H9 (cell line): ENCODE results near the gene KCNG2. TPM values are rescaled to one million over a fixed set of nuclear protein-coding genes. Genes with fewer than 3 reads are reported as not detected.

Source experiments
- DNase-seq: peaks from one replicate; pipeline ENCODE4 v3.0.0-alpha.2; 2017
- H2AFZ ChIP-seq: one replicate; pipeline ENCODE4 v1.6.1; 2013; ENCODE audit warnings: mild to moderate bottlenecking, low read length, control low read depth, moderate library complexity
- H2AK5ac ChIP-seq: 2 replicates; pipeline ENCODE4 v1.6.1; 2013; ENCODE audit warnings: low read length, control low read depth, mixed read lengths; ENCODE audit not compliant: insufficient read length
- H2BK120ac ChIP-seq: one replicate; pipeline ENCODE4 v1.6.1; 2013; ENCODE audit warnings: low read depth, mild to moderate bottlenecking, low read length, control low read depth, inconsistent platforms; ENCODE audit not compliant: poor library complexity, severe bottlenecking
- H2BK12ac ChIP-seq: 2 replicates; pipeline ENCODE4 v1.6.1; 2013; ENCODE audit warnings: low read length, control low read depth, mixed read lengths, low read depth; ENCODE audit not compliant: insufficient read length
- H2BK15ac ChIP-seq: 2 replicates; pipeline ENCODE4 v1.6.1; 2013; ENCODE audit warnings: low read depth, low read length, control low read depth
- H2BK20ac ChIP-seq: one replicate; pipeline ENCODE4 v1.6.1; 2013; ENCODE audit warnings: low read depth, mild to moderate bottlenecking, low read length, control low read depth, inconsistent platforms; ENCODE audit not compliant: poor library complexity, severe bottlenecking
- H2BK5ac ChIP-seq: 2 replicates; pipeline ENCODE4 v1.6.1; 2013; ENCODE audit warnings: low read length, control low read depth, mixed read lengths; ENCODE audit not compliant: insufficient read length
- H3K14ac ChIP-seq: 2 replicates; pipeline ENCODE4 v1.6.1; 2013; ENCODE audit warnings: low read length, control low read depth; ENCODE audit not compliant: insufficient read depth
- H3K18ac ChIP-seq: 2 replicates; pipeline ENCODE4 v1.6.1; 2013; ENCODE audit warnings: low read depth, mild to moderate bottlenecking, mixed read lengths, low read length, control low read depth; ENCODE audit not compliant: insufficient read length
- H3K23ac ChIP-seq: 2 replicates; pipeline ENCODE4 v1.6.1; 2013; ENCODE audit warnings: low read length, control low read depth, mixed read lengths, low read depth; ENCODE audit not compliant: insufficient read length
- H3K23me2 ChIP-seq: 2 replicates; pipeline ENCODE4 v1.6.1; 2013; ENCODE audit warnings: low read depth, mild to moderate bottlenecking, mixed read lengths, low read length, control low read depth; ENCODE audit not compliant: insufficient read length, poor library complexity, severe bottlenecking
- H3K27ac ChIP-seq: 2 replicates; pipeline ENCODE4 v1.5.1; 2013; ENCODE audit warnings: low read length, control low read depth, mixed read lengths, low read depth; ENCODE audit not compliant: insufficient read length
- H3K27me3 ChIP-seq: 2 replicates; pipeline ENCODE4 v1.6.1; 2013; ENCODE audit warnings: low read length, control low read depth, inconsistent platforms; ENCODE audit not compliant: insufficient read depth
- H3K4ac ChIP-seq: 2 replicates; pipeline ENCODE4 v1.6.1; 2013; ENCODE audit warnings: low read depth, mild to moderate bottlenecking, control low read depth, inconsistent platforms, low read length, moderate library complexity
- H3K4me1 ChIP-seq: 2 replicates; pipeline ENCODE4 v1.6.1; 2013; ENCODE audit warnings: low read length, control low read depth, inconsistent platforms; ENCODE audit not compliant: insufficient read depth
- H3K4me2 ChIP-seq: 2 replicates; pipeline ENCODE4 v1.6.1; 2013; ENCODE audit warnings: low read length, control low read depth, mixed read lengths; ENCODE audit not compliant: insufficient read length, insufficient read depth
- H3K56ac ChIP-seq: 2 replicates; pipeline ENCODE4 v1.6.1; 2013; ENCODE audit warnings: low read depth, mild to moderate bottlenecking, mixed read lengths, low read length, control low read depth; ENCODE audit not compliant: insufficient read length
- H3K79me1 ChIP-seq: 2 replicates; pipeline ENCODE4 v1.6.1; 2013; ENCODE audit warnings: low read depth, mild to moderate bottlenecking, moderate library complexity, low read length, control low read depth, inconsistent platforms; ENCODE audit not compliant: insufficient read depth, poor library complexity, severe bottlenecking
- H3K79me2 ChIP-seq: 2 replicates; pipeline ENCODE4 v1.6.1; 2013; ENCODE audit warnings: low read length, control low read depth, inconsistent platforms; ENCODE audit not compliant: insufficient read depth
- H3K9ac ChIP-seq: 2 replicates; pipeline ENCODE4 v1.6.1; 2013; ENCODE audit warnings: low read length, control low read depth, mixed read lengths; ENCODE audit not compliant: insufficient read length; ENCODE audit errors: extremely low read depth
- H3K9me3 ChIP-seq: one replicate; pipeline ENCODE4 v1.6.1; 2013; ENCODE audit warnings: low read depth, low read length, inconsistent platforms; ENCODE audit not compliant: control insufficient read depth
- H3T11ph ChIP-seq: one replicate; pipeline ENCODE4 v1.6.1; 2013; ENCODE audit warnings: mild to moderate bottlenecking, low read length, control low read depth, inconsistent platforms
- H4K20me1 ChIP-seq: one replicate; pipeline ENCODE4 v1.6.1; 2013; ENCODE audit not compliant: control insufficient read depth, insufficient read length, insufficient read depth
- H4K5ac ChIP-seq: 2 replicates; pipeline ENCODE4 v1.6.1; 2013; ENCODE audit warnings: low read depth, mild to moderate bottlenecking, mixed read lengths, low read length, control low read depth; ENCODE audit not compliant: insufficient read length
- H4K8ac ChIP-seq: replicated peaks from 2 replicates; pipeline ENCODE4 v1.6.1; 2013; ENCODE audit warnings: low read length, control low read depth, mixed read lengths, low read depth; ENCODE audit not compliant: insufficient read length
- H4K91ac ChIP-seq: 2 replicates; pipeline ENCODE4 v1.6.1; 2013; ENCODE audit warnings: low read depth, mild to moderate bottlenecking, moderate library complexity, mixed read lengths, low read length, control low read depth; ENCODE audit not compliant: insufficient read length
- H3K27ac Mint-ChIP-seq, 3 experiments: 2 replicates in 2 of 3; 3 replicates in 1 of 3; pipeline ENCODE4 v1.8.0; 2020 to 2021; ENCODE audit warnings: mixed read lengths in 3 of 3, mild to moderate bottlenecking in 1 of 3, moderate library complexity in 1 of 3
- H3K27me3 Mint-ChIP-seq: 2 replicates; pipeline ENCODE4 v1.8.0; 2021; ENCODE audit warnings: low read depth, mild to moderate bottlenecking, moderate library complexity, mixed read lengths
- H3K36me3 Mint-ChIP-seq, 3 experiments: 2 replicates in 2 of 3; 3 replicates in 1 of 3; pipeline ENCODE4 v1.8.0; 2020 to 2021; ENCODE audit warnings: low read depth in 3 of 3, mixed read lengths in 3 of 3; ENCODE audit not compliant: insufficient read depth in 1 of 3
- H3K4me1 Mint-ChIP-seq, 2 experiments: 2 replicates each; pipeline ENCODE4 v1.8.0; 2020; ENCODE audit warnings: mixed read lengths in 2 of 2
- H3K4me3 Mint-ChIP-seq, 2 experiments: 2 replicates in 1 of 2; 3 replicates in 1 of 2; pipeline ENCODE4 v1.8.0; 2020 to 2021; ENCODE audit warnings: mild to moderate bottlenecking in 2 of 2, mixed read lengths in 2 of 2, moderate library complexity in 1 of 2
- H3K9me3 Mint-ChIP-seq, 2 experiments: 2 replicates in 1 of 2; 3 replicates in 1 of 2; pipeline ENCODE4 v1.8.0; 2020; ENCODE audit warnings: mild to moderate bottlenecking in 2 of 2, mixed read lengths in 2 of 2, moderate library complexity in 1 of 2
- WGBS: extraction: QIAGEN DNeasy Blood & Tissue Kit; methylation state at CpG from one replicate; pipeline ENCODE4 v1.1.7; 2013; ENCODE audit warnings: missing lambda C conversion rate, low lambda C conversion rate, mixed read lengths; ENCODE audit not compliant: insufficient read length; ENCODE audit errors: extremely low coverage; 5-methylcytosine and 5-hydroxymethylcytosine counted together
- total RNA-seq: library from RNA; stranded (reverse); gene quantifications from 2 replicates; pipeline ENCODE4 v1.2.1, GENCODE V29; 2021
- TF ChIP-seq, protein P1 (sequence below): fragments of 200-600 bp; sonication (generic); conservative IDR thresholded peaks from 3 replicates; pipeline ENCODE4 v1.8.0; 2021; ENCODE audit warnings: antibody characterized with exemption, mild to moderate bottlenecking

The KCNG2 gene
- total RNA-seq, 1 experiment from 2014 or later = 0.15 TPM

GRCh38 chr18:79801641-79802040, 3.9 kb downstream of the KCNG2 start:
- peaks cover 45% of the 10 kb centered on the region for H3K27me3 Mint-ChIP-seq
- no peak overlapping the region for H3K4me2 ChIP-seq
- no peak overlapping the region for H3K23ac ChIP-seq
- no peak overlapping the region for H3T11ph ChIP-seq
- no peak overlapping the region for H4K8ac ChIP-seq
- no peak overlapping the region for H2BK120ac ChIP-seq
- no peak overlapping the region for H2BK20ac ChIP-seq
- H3K4ac ChIP-seq = no peak overlapping the region
- no peak overlapping the region for H4K91ac ChIP-seq
- H2AFZ ChIP-seq = no peak overlapping the region
- H3K4me3 Mint-ChIP-seq = no peak overlapping the region
- no peak overlapping the region for H3K27ac ChIP-seq
- DNase-seq = no peak
- H2AK5ac ChIP-seq = no peak overlapping the region
- H2BK5ac ChIP-seq = no peak overlapping the region
- no peak overlapping the region for H2BK15ac ChIP-seq
- no peaks in the 10 kb centered on the region for H3K79me2 ChIP-seq
- peaks cover 3% of the 10 kb centered on the region for H3K23me2 ChIP-seq
- H4K5ac ChIP-seq = no peak overlapping the region
- H3K14ac ChIP-seq = no peak overlapping the region
- no peak overlapping the region for H3K9ac ChIP-seq
- H3K36me3 Mint-ChIP-seq = no peaks in the 10 kb centered on the region
- H3K9me3 ChIP-seq = no peaks in the 10 kb centered on the region
- H3K18ac ChIP-seq = no peak overlapping the region
- H2BK12ac ChIP-seq = no peak overlapping the region
- no peaks in the 10 kb centered on the region for H3K79me1 ChIP-seq
- TF ChIP-seq, protein P1, sequence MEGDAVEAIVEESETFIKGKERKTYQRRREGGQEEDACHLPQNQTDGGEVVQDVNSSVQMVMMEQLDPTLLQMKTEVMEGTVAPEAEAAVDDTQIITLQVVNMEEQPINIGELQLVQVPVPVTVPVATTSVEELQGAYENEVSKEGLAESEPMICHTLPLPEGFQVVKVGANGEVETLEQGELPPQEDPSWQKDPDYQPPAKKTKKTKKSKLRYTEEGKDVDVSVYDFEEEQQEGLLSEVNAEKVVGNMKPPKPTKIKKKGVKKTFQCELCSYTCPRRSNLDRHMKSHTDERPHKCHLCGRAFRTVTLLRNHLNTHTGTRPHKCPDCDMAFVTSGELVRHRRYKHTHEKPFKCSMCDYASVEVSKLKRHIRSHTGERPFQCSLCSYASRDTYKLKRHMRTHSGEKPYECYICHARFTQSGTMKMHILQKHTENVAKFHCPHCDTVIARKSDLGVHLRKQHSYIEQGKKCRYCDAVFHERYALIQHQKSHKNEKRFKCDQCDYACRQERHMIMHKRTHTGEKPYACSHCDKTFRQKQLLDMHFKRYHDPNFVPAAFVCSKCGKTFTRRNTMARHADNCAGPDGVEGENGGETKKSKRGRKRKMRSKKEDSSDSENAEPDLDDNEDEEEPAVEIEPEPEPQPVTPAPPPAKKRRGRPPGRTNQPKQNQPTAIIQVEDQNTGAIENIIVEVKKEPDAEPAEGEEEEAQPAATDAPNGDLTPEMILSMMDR = no peak
- H3K56ac ChIP-seq = no peak overlapping the region
- H4K20me1 ChIP-seq = no peaks in the 10 kb centered on the region
- H3K27ac Mint-ChIP-seq = no peak overlapping the region
- no peaks in the 10 kb centered on the region; the same call in 1 of the 2 replicates for H3K4me1 ChIP-seq
- peaks cover 13 to 15% of the 10 kb centered on the region in 2 experiments for H3K4me1 Mint-ChIP-seq
- peaks cover 22% of the 10 kb centered on the region; the same call in 1 of the 2 replicates for H3K27me3 ChIP-seq
- no CpG with 5 or more reads among the region's 9 CpGs for WGBS
- H3K9me3 Mint-ChIP-seq = peaks cover 3% of the 10 kb centered on the region in 2 experiments; a peak in 2 of 5 replicates
